ENCODE measurements around the gene ZNF519. TPM values are rescaled to one million over a fixed set of nuclear protein-coding genes. Genes with fewer than 3 reads are reported as not detected.
A peak's percentile ranks its signal among the peaks of the same experiment; 100 is the strongest.

The ZNF519 gene
- total and polyA plus RNA-seq, 4 experiments from 2014 or later: 3.5 to 15.4 (median 9.1) TPM

DNA sequence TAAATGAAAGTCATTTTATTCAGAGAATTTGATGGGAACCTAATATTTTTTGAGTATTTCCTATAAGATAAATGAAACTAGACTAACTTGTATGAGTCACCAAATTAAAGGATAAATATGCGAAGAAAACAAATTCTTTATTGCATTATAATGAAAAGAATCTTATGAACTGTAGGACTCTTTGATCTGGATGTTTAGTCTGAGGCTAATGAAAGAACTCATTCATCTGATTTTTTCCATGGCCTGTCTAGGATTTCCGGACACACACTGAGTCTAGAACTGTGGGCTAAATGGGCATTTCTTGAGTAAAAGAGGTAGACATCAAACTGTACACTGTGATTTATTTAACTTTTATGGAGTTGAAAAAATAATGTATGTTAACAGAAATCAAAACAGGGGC lies 43.0 kb downstream of the ZNF519 start:
- no peaks in the 10 kb centered on the region for H3K4me1 ChIP-seq (ENCODE audit: insufficient read depth, low read length)
- no peaks in the 10 kb centered on the region for H3K9me3 ChIP-seq (ENCODE audit: control insufficient read depth in 1 of 2, low read length in 2 of 2)
- ChIA-PET POLR2A (ENCODE audit: partially characterized antibody) (no interaction called here), CTCF (ENCODE audit: partially characterized antibody) (no interaction called here)
- intact Hi-C loops (cut with micrococcal nuclease): no loop called here
- H3K4me3 ChIP-seq (ENCODE audit: low read length in 2 of 2): no peak overlapping the region
- Mint-ChIP-seq H3K27me3 (no peaks in the 10 kb centered on the region), H3K36me3 (no peaks in the 10 kb centered on the region), H3K4me3 (no peak overlapping the region), H3K9me3 (peaks cover 0 to 1% (median 0%) of the 10 kb centered on the region in 8 donors), H3K4me1 (no peaks in the 10 kb centered on the region), H3K27ac (no peak overlapping the region)
- H3K36me3 ChIP-seq (ENCODE audit: insufficient read depth, low read length): no peaks in the 10 kb centered on the region
- no peaks in the 10 kb centered on the region for H3K27me3 ChIP-seq (ENCODE audit: insufficient read depth, low read length)
- no peak for DNase-seq
- no peak overlapping the region for H3K27ac ChIP-seq (ENCODE audit: low read depth, low read length)

GRCh38 chr18:14086458-14087231 lies 45.6 kb downstream of the ZNF519 start:
- no peak for DNase-seq
- Mint-ChIP-seq H3K36me3 (no peaks in the 10 kb centered on the region), H3K27me3 (no peaks in the 10 kb centered on the region), H3K4me1 (no peaks in the 10 kb centered on the region), H3K27ac (no peak overlapping the region), H3K9me3 (peaks cover 0 to 1% (median 0%) of the 10 kb centered on the region in 8 donors), H3K4me3 (no peak overlapping the region)
- no peaks in the 10 kb centered on the region for H3K4me1 ChIP-seq (ENCODE audit: insufficient read depth, low read length)
- CTCF ChIA-PET (ENCODE audit: partially characterized antibody): interaction anchor here (0.9 to 1.8 kb wide), 4 partner anchors 13 to 262 kb away, joined by 3 to 6 read pairs (median 3); partner anchors contain the start of gene MC5R
- no peak overlapping the region for H3K27ac ChIP-seq (ENCODE audit: low read depth, low read length)
- intact Hi-C loops (cut with micrococcal nuclease): no loop called here
- POLR2A ChIA-PET (ENCODE audit: partially characterized antibody): no interaction called here
- H3K27me3 ChIP-seq (ENCODE audit: insufficient read depth, low read length): no peaks in the 10 kb centered on the region
- no peak overlapping the region for H3K4me3 ChIP-seq (ENCODE audit: low read length in 2 of 2)
- no peaks in the 10 kb centered on the region for H3K9me3 ChIP-seq (ENCODE audit: control insufficient read depth in 1 of 2, low read length in 2 of 2)
- no peaks in the 10 kb centered on the region for H3K36me3 ChIP-seq (ENCODE audit: insufficient read depth, low read length)

DNA sequence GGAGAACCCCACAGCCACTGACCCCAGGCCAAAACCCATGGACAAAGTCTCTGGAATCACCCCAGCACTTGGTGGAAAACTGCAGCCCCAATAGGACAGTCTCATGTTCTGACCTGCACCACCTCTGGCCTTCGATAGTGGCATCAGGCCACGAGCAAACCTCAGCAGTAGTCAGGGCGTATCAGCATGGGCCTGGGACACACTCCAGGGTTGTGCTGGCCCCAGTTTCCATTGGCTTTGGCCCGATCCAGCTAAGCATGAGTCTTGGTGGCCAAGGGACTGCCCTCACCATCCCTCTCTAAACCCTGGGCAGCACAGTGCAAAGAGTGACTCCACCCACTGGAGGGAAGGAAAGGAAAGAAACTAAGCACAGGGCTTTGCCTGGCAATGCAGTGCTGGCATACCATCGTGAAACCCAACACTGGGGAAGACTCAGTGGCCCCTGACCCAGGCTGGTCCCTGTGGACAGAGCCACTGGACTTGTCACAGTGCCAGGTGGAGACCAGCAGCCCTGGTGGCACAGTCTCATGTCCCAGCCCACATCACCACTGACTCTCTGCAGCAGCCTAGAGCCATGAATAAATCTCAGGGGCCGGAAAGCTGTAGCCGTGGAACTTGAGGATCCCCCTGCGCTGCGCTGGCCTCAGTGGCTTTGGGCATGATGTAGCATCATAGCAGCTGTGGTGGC lies 46.3 kb downstream of the ZNF519 start:
- no peaks in the 10 kb centered on the region for H3K27me3 ChIP-seq (ENCODE audit: insufficient read depth, low read length)
- H3K27ac Mint-ChIP-seq: no peak overlapping the region
- H3K9me3 ChIP-seq (ENCODE audit: control insufficient read depth in 1 of 2, low read length in 2 of 2): no peaks in the 10 kb centered on the region
- H3K4me1 Mint-ChIP-seq: no peaks in the 10 kb centered on the region
- ChIA-PET CTCF (ENCODE audit: partially characterized antibody) (interaction anchor here (1.8 kb wide), 1 partner anchor 262 kb away, joined by 6 read pairs; the partner anchor contains the start of gene MC5R), POLR2A (ENCODE audit: partially characterized antibody) (no interaction called here)
- H3K4me1 ChIP-seq (ENCODE audit: insufficient read depth, low read length): no peaks in the 10 kb centered on the region
- peaks cover 0 to 1% (median 0%) of the 10 kb centered on the region in 8 donors for H3K9me3 Mint-ChIP-seq
- H3K36me3 Mint-ChIP-seq: no peaks in the 10 kb centered on the region
- H3K4me3 Mint-ChIP-seq: no peak overlapping the region
- H3K27me3 Mint-ChIP-seq: no peaks in the 10 kb centered on the region
- no peak overlapping the region for H3K27ac ChIP-seq (ENCODE audit: low read depth, low read length)
- no peak for DNase-seq
- H3K4me3 ChIP-seq (ENCODE audit: low read length in 2 of 2): no peak overlapping the region
- no peaks in the 10 kb centered on the region for H3K36me3 ChIP-seq (ENCODE audit: insufficient read depth, low read length)
- intact Hi-C loops (cut with micrococcal nuclease): no loop called here

- Mint-ChIP-seq H3K36me3 (peaks cover 0 to 27% of the 10 kb centered on the region in 2 donors), H3K27me3 (no peaks in the 10 kb centered on the region), H3K27ac (no peak overlapping the region), H3K4me3 (no peak overlapping the region), H3K4me1 (no peaks in the 10 kb centered on the region), H3K9me3 (peaks cover 0 to 4% (median under 1%) of the 10 kb centered on the region in 8 donors)
- no peaks in the 10 kb centered on the region for H3K36me3 ChIP-seq (ENCODE audit: insufficient read depth, low read length)
- CTCF ChIA-PET (ENCODE audit: partially characterized antibody): no interaction called here
- peak in 1 of 5 donors; percentile 19 for DNase-seq
- no peaks in the 10 kb centered on the region for H3K9me3 ChIP-seq (ENCODE audit: control insufficient read depth in 1 of 2, low read length in 2 of 2)
- POLR2A ChIA-PET (ENCODE audit: partially characterized antibody): no interaction called here
- H3K4me1 ChIP-seq (ENCODE audit: insufficient read depth, low read length): no peaks in the 10 kb centered on the region
- H3K27ac ChIP-seq (ENCODE audit: low read depth, low read length): no peak overlapping the region
- intact Hi-C loops (cut with micrococcal nuclease): loop anchor here (10.0 kb wide), 1 partner anchor 50 kb away; no protein-coding TSS in a partner anchor
- no peak overlapping the region for H3K4me3 ChIP-seq (ENCODE audit: low read length in 2 of 2)
- no peaks in the 10 kb centered on the region for H3K27me3 ChIP-seq (ENCODE audit: insufficient read depth, low read length)
Observed at GRCh38 chr18:14075196-14075595, 57.0 kb downstream of the ZNF519 start.

GRCh38 chr18:14074187-14074586 lies 58.0 kb downstream of the ZNF519 start:
- H3K36me3 ChIP-seq (ENCODE audit: insufficient read depth, low read length): no peaks in the 10 kb centered on the region
- no peaks in the 10 kb centered on the region for H3K4me1 Mint-ChIP-seq
- H3K27ac Mint-ChIP-seq: no peak overlapping the region
- H3K27me3 ChIP-seq (ENCODE audit: insufficient read depth, low read length): no peaks in the 10 kb centered on the region
- ChIA-PET POLR2A (ENCODE audit: partially characterized antibody) (no interaction called here), CTCF (ENCODE audit: partially characterized antibody) (no interaction called here)
- peaks cover 0 to 10% (median 4%) of the 10 kb centered on the region in 8 donors for H3K9me3 Mint-ChIP-seq
- H3K9me3 ChIP-seq (ENCODE audit: control insufficient read depth in 1 of 2, low read length in 2 of 2): no peaks in the 10 kb centered on the region
- no peaks in the 10 kb centered on the region for H3K4me1 ChIP-seq (ENCODE audit: insufficient read depth, low read length)
- H3K27me3 Mint-ChIP-seq: no peaks in the 10 kb centered on the region
- H3K4me3 ChIP-seq (ENCODE audit: low read length in 2 of 2): no peak overlapping the region
- intact Hi-C loops (cut with micrococcal nuclease): loop anchor here (10.0 kb wide), 1 partner anchor 49 kb away; no protein-coding TSS in a partner anchor
- H3K4me3 Mint-ChIP-seq: no peak overlapping the region
- no peak overlapping the region for H3K27ac ChIP-seq (ENCODE audit: low read depth, low read length)
- peaks cover 0 to 23% of the 10 kb centered on the region in 2 donors for H3K36me3 Mint-ChIP-seq
- no peak for DNase-seq

DNA sequence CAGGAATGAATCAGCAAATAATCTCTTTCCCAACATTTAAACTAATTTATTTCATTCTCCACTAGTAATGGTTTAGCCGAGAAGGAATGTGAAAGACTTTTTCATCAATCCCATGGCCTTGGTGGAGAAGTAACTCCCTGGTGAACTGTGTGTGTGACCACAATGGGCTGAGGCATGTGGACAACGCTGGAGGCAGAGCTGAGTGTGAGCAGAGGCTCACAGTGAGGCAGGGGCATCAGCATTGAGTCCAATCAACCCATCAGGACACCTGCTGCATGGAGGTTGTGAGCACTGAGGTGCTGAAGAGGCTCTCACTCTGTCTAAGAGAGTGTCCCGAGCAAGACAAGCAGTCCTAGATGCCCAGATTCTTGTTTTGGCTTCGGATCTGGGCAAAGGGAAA lies 78.6 kb downstream of the ZNF519 start:
- H3K4me3 Mint-ChIP-seq: no peak overlapping the region
- H3K27ac Mint-ChIP-seq: no peak overlapping the region
- H3K4me1 Mint-ChIP-seq: no peaks in the 10 kb centered on the region
- peaks cover 0 to 44% (median 35%) of the 10 kb centered on the region in 8 donors for H3K9me3 Mint-ChIP-seq
- H3K9me3 ChIP-seq (ENCODE audit: control insufficient read depth in 1 of 2, low read length in 2 of 2): no peaks in the 10 kb centered on the region
- CTCF ChIA-PET (ENCODE audit: partially characterized antibody): no interaction called here
- no peaks in the 10 kb centered on the region for H3K4me1 ChIP-seq (ENCODE audit: insufficient read depth, low read length)
- H3K36me3 Mint-ChIP-seq: peaks cover 2 to 4% of the 10 kb centered on the region in 2 donors
- no peaks in the 10 kb centered on the region for H3K27me3 ChIP-seq (ENCODE audit: insufficient read depth, low read length)
- intact Hi-C loops (cut with micrococcal nuclease): no loop called here
- no peaks in the 10 kb centered on the region for H3K36me3 ChIP-seq (ENCODE audit: insufficient read depth, low read length)
- H3K4me3 ChIP-seq (ENCODE audit: low read length in 2 of 2): no peak overlapping the region
- no peak for DNase-seq
- H3K27me3 Mint-ChIP-seq: peaks cover 0 to 2% of the 10 kb centered on the region in 2 donors
- POLR2A ChIA-PET (ENCODE audit: partially characterized antibody): no interaction called here
- H3K27ac ChIP-seq (ENCODE audit: low read depth, low read length): no peak overlapping the region
